A549 (cell line): ENCODE results near the gene MAT1A. TPM values are rescaled to one million over a fixed set of nuclear protein-coding genes. Genes with fewer than 3 reads are reported as not detected.

Source experiments
- ATAC-seq, 2 experiments: fragments of 200-7000 bp in 1 of 2; fragments of >200 bp in 1 of 2; cut with Nextera tagmentation in 1 of 2; cut with Tn5 transposase in 1 of 2; 3 replicates each; pipeline versions ENCODE4 v1.8.0 to v1.9.1; 2018 to 2020; ENCODE audit warnings: mild to moderate bottlenecking in 1 of 2, moderate library complexity in 1 of 2
- CTCF ChIA-PET: fragments of 300-600 bp; sonication (Branson Sonifier 250); formaldehyde crosslinking; extraction: SDS; loops from one replicate; lab custom pipeline; 2021; ENCODE audit warnings: antibody characterized with exemption, inconsistent platforms; lab: Yijun Ruan, JAX
- POLR2A ChIA-PET: fragments of 350-600 bp; formaldehyde crosslinking; extraction: SDS; loops from one replicate; lab custom pipeline; 2021; ENCODE audit warnings: antibody characterized with exemption, inconsistent platforms; lab: Yijun Ruan, JAX
- DNase-seq, 2 experiments: peaks; one replicate each; pipeline versions ENCODE4 v3.0.0 to v3.0.0-alpha.2; 2011 to 2016; ENCODE audit warnings: low read depth in 1 of 2, low spot score in 1 of 2
- FAIRE-seq: peaks from 2 replicates; lab custom pipeline; 2011; peaks lifted over from hg19 to GRCh38; lab: Jason Lieb, UNC
- H3K27ac ChIP-seq, 2 experiments: fragments of >200 bp; sonication (Bioruptor Twin); formaldehyde crosslinking; 3 replicates each; pipeline ENCODE4 v1.5.1; 2016 to 2017
- H3K4me1 ChIP-seq: fragments of >200 bp; sonication (Bioruptor Twin); formaldehyde crosslinking; 3 replicates; pipeline ENCODE4 v1.6.1; 2016
- H3K4me2 ChIP-seq: fragments of >200 bp; sonication (Bioruptor Twin); formaldehyde crosslinking; 3 replicates; pipeline ENCODE4 v1.6.1; 2016
- H3K4me3 ChIP-seq: fragments of >200 bp; sonication (Bioruptor Twin); formaldehyde crosslinking; 3 replicates; pipeline ENCODE4 v1.5.1; 2016
- H3K9me3 ChIP-seq: fragments of >200 bp; sonication (Bioruptor Twin); formaldehyde crosslinking; 3 replicates; pipeline ENCODE4 v1.6.1; 2016
- BCL3 ChIP-seq: fragments of >200 bp; sonication (Bioruptor Twin); formaldehyde crosslinking; IDR thresholded peaks from 3 replicates; pipeline ENCODE4 v1.6.1; 2016
- CBX2 ChIP-seq: fragments of 200-600 bp; sonication (generic); IDR thresholded peaks from 2 replicates; pipeline ENCODE4 v1.6.1; 2016; ENCODE audit warnings: low read depth, mild to moderate bottlenecking, borderline replicate concordance
- CHD2 ChIP-seq: fragments of 150-350 bp; IDR thresholded peaks from 2 replicates; pipeline ENCODE4 v1.6.1; 2014; ENCODE audit warnings: low read length; ENCODE audit not compliant: partially characterized antibody
- CHD4 ChIP-seq: fragments of 200-600 bp; sonication (generic); IDR thresholded peaks from 2 replicates; pipeline ENCODE4 v1.6.1; 2016; ENCODE audit warnings: antibody characterized with exemption, mild to moderate bottlenecking, borderline replicate concordance
- EHMT2 ChIP-seq: fragments of 200-600 bp; sonication (generic); IDR thresholded peaks from 2 replicates; pipeline ENCODE4 v1.6.1; 2016; ENCODE audit warnings: antibody characterized with exemption, low read depth, mild to moderate bottlenecking, moderate library complexity
- ESRRA ChIP-seq: fragments of 150-350 bp; IDR thresholded peaks from 2 replicates; pipeline ENCODE4 v1.6.1; 2014; ENCODE audit warnings: mild to moderate bottlenecking, low read length, borderline replicate concordance
- FOXS1 ChIP-seq: fragments of 250-450 bp; sonication (Bioruptor Pico); IDR thresholded peaks from 2 replicates; pipeline ENCODE4 v1.5.0; 2020; ENCODE audit warnings: mild to moderate bottlenecking, moderate library complexity
- HDAC2 ChIP-seq: fragments of 200-600 bp; sonication (generic); IDR thresholded peaks from 2 replicates; pipeline ENCODE4 v1.6.1; 2016
- JUN ChIP-seq, 2 experiments: fragments of >200 bp; sonication (Bioruptor Twin); formaldehyde crosslinking; IDR thresholded peaks; 2 replicates in 1 of 2; 3 replicates in 1 of 2; pipeline ENCODE4 v1.6.1; 2016 to 2017
- NFE2L2 ChIP-seq: fragments of 150-350 bp; conservative IDR thresholded peaks from 2 replicates; pipeline ENCODE4 v1.6.1; 2014; ENCODE audit warnings: low read length
- PHF8 ChIP-seq: fragments of 200-600 bp; sonication (generic); IDR thresholded peaks from 2 replicates; pipeline ENCODE4 v1.6.1; 2016; ENCODE audit warnings: low read depth, mild to moderate bottlenecking, antibody characterized with exemption, moderate library complexity, borderline replicate concordance
- RARB ChIP-seq: fragments of 250-450 bp; sonication (Bioruptor Pico); IDR thresholded peaks from 2 replicates; pipeline ENCODE4 v1.8.0; 2021; ENCODE audit warnings: mild to moderate bottlenecking, moderate library complexity
- RFX5 ChIP-seq: fragments of 450-650 bp; IDR thresholded peaks from 2 replicates; pipeline ENCODE4 v1.7.1; 2014; ENCODE audit warnings: antibody characterized with exemption, mild to moderate bottlenecking, moderate library complexity
- RNF2 ChIP-seq: fragments of 200-600 bp; sonication (generic); IDR thresholded peaks from 2 replicates; pipeline ENCODE4 v1.6.1; 2016; ENCODE audit warnings: low read depth, mild to moderate bottlenecking, antibody characterized with exemption, moderate library complexity, borderline replicate concordance
- SMC3 ChIP-seq: fragments of >200 bp; sonication (Bioruptor Twin); formaldehyde crosslinking; IDR thresholded peaks from 3 replicates; pipeline ENCODE4 v1.6.1; 2018; ENCODE audit warnings: inconsistent platforms
- TP53 ChIP-seq: fragments of 250-450 bp; sonication (Bioruptor Pico); IDR thresholded peaks from 2 replicates; pipeline ENCODE4 v1.5.0; 2021; ENCODE audit warnings: mild to moderate bottlenecking, moderate library complexity
- ZFP36 ChIP-seq: fragments of 450-650 bp; IDR thresholded peaks from 2 replicates; pipeline ENCODE4 v1.6.1; 2014; ENCODE audit warnings: borderline replicate concordance; ENCODE audit not compliant: partially characterized antibody
- ZSCAN20 ChIP-seq: fragments of 250-450 bp; sonication (Bioruptor Pico); IDR thresholded peaks from 2 replicates; pipeline ENCODE4 v1.8.0; 2022; ENCODE audit warnings: mild to moderate bottlenecking, moderate library complexity
- WGBS: methylation state at CpG from one replicate; pipeline ENCODE4 v1.1.6; 2017; ENCODE audit errors: missing lambda C conversion rate; 5-methylcytosine and 5-hydroxymethylcytosine counted together
- polyA plus RNA-seq, 4 experiments: library from polyadenylated mRNA; depleted of rRNA in 3 of 4; stranded (reverse); fragments of >200 nt; fragmentation: RNase III in 1 of 4; extraction: RNeasy Plus Mini Kit Qiagen cat#74134 plus additional on column Dnase treatment in 1 of 4; gene quantifications; 2 replicates in 3 of 4; 3 replicates in 1 of 4; pipeline ENCODE4 v1.2.3, GENCODE V29; 2011 to 2017
- TF ChIP-seq, protein P1 (sequence below): fragments of 250-450 bp; sonication (Bioruptor Pico); IDR thresholded peaks from 2 replicates; pipeline ENCODE4 v1.5.0; 2020; ENCODE audit warnings: low read depth, mild to moderate bottlenecking, moderate library complexity

MAT1A gene
- polyA plus RNA-seq, 2 of the 4 experiments (the other 2 are of a cell fraction), result 0.03 to 0.13 TPM

GRCh38 chr10:80275135-80275498 lies 14.3 kb downstream of the MAT1A start:
- ATAC-seq (no peak), FAIRE-seq (no peak), DNase-seq (no peak)
- Histone ChIP-seq H3K4me2 (no peak overlapping the region), H3K27ac (no peak overlapping the region), H3K4me1 (peaks cover 10% of the 10 kb centered on the region; the same call in 2 of the 3 replicates), H3K4me3 (no peak overlapping the region), H3K9me3 (no peaks in the 10 kb centered on the region)
- 80% methylated on average over 1 of the region's 3 CpGs for WGBS
- TF ChIP-seq RNF2 (no peak), BCL3 (no peak), SMC3 (no peak), RARB (no peak), ZSCAN20 (no peak), ZFP36 (no peak)
- ChIA-PET POLR2A (no interaction called here), CTCF (no interaction called here)

- ATAC-seq (no peak), FAIRE-seq (no peak), DNase-seq (no peak)
- no peak overlapping the region for H3K4me2 ChIP-seq
- ChIA-PET CTCF (interaction anchor here (1.8 kb wide), 1 partner anchor 14 kb away, joined by 5 read pairs; no protein-coding TSS in a partner anchor), POLR2A (no interaction called here)
- H3K9me3 ChIP-seq, result no peaks in the 10 kb centered on the region
- H3K4me3 ChIP-seq, result no peak overlapping the region
- H3K27ac ChIP-seq, result no peak overlapping the region
- 86% methylated on average over 17 of the region's 18 CpGs for WGBS
- H3K4me1 ChIP-seq, result peaks cover 10% of the 10 kb centered on the region; the same call in 2 of the 3 replicates
- TF ChIP-seq CBX2 (no peak), RFX5 (no peak), ESRRA (no peak), NFE2L2 (no peak), PHF8 (no peak)
Measured at GRCh38 chr10:80274396-80275134, 14.9 kb downstream of the MAT1A start.

DNA sequence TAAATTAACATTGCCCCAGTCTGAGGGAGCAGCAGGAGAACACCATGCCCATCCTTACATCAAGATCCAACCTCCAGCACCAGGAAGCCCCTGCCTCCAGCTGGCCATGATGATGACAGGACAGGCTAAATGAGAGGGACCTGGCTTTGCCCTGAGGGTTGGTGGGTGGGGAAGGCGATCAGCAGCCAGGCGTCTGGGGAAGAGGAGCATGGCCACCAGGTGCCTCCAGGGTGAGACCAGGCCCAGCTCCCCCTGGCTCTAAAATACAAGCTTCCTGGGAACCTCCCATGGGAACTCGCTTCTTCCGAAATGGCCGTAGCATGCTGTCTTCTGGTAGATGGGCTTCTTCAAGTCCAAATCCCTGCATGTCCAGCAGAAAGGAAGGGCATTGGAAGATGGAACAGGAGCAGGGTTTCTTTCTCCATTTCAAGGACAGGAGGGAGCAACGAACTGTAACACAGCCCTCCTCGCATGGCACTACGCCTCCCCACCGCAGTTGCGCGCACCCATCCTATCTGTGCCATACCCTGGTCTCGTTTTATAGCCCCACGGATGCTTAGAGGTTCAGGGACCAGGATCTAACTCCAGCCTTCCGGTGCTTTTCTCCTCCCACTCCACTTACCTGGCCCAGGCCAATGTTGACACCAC lies 15.8 kb downstream of the MAT1A start:
- Histone ChIP-seq H3K4me2 (no peak overlapping the region), H3K9me3 (no peaks in the 10 kb centered on the region), H3K27ac (peak overlapping the region; percentile 24 to 72; a peak in 4 of 6 replicates), H3K4me3 (no peak overlapping the region)
- CTCF ChIA-PET, result interaction anchor here (1.0 to 1.8 kb wide), 3 partner anchors 8 to 71 kb away, joined by 3 to 5 read pairs (median 4); no protein-coding TSS in a partner anchor
- FAIRE-seq, result no peak
- ATAC-seq, result no peak
- DNase-seq, result no peak
- 79% methylated on average over 14 of the region's 14 CpGs for WGBS
- TF ChIP-seq JUN (IDR thresholded peaks at IDR 0.05) (no peak), CHD4 (no peak), CBX2 (no peak), FOXS1 (CRISPR knock-in tag) (no peak), EHMT2 (no peak), CHD2 (no peak), HDAC2 (no peak), RNF2 (no peak), RFX5 (no peak), ZFP36 (no peak), SMC3 (no peak), TP53 (CRISPR knock-in tag) (no peak)
- TF ChIP-seq, protein P1, sequence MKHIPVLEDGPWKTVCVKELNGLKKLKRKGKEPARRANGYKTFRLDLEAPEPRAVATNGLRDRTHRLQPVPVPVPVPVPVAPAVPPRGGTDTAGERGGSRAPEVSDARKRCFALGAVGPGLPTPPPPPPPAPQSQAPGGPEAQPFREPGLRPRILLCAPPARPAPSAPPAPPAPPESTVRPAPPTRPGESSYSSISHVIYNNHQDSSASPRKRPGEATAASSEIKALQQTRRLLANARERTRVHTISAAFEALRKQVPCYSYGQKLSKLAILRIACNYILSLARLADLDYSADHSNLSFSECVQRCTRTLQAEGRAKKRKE (CRISPR knock-in tag), result no peak
- TF ChIP-seq, all 56 proteins: peak for 0
- H3K4me1 ChIP-seq, result peaks cover 10% of the 10 kb centered on the region; the same call in 2 of the 3 replicates
- POLR2A ChIA-PET, result no interaction called here
